Measurements from ENCODE around the gene HMGN3.

Gene HMGN3

DNA sequence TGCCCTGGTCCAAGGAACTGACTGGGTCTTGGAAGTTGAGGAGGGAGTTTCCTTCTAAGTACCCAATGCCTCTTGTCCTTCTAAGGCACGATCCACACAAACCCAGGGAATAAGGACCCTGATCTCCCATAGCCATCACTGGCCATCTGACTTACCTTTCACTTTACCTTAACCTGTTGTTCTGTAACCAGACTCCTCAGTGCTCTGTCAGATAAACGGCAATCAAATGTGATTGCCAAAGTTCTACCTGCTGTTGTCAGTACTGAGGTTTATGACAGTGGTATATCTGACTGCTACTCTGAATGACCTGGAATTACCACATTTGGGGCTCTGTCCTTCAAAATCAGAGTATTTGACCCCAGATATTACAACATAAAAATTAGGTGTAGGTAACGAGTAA, 49.8 kb downstream of the HMGN3 start:
- DNase-seq (ENCODE audit: low read depth in 2 of 2), result no peak

DNA sequence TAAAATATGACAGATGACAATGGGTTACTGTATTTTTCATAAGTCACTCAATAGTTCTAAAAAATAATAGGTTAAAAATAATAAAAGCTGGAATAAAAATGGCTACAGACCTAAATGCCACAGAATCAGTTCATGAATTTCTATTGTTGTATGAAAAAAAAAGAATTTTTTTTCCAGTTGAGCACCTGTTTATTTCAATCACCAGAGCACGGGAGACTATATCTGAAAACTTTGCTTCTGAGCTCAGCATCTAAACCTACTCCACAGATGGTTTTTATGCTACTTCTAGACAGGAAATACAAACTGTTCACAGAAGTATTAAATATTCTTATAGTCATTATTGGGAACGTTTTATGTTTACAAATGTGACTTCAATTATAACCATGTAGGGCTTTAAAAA, 50.4 kb downstream of the HMGN3 start:
- no peak for DNase-seq (ENCODE audit: low read depth in 2 of 2)

DNA sequence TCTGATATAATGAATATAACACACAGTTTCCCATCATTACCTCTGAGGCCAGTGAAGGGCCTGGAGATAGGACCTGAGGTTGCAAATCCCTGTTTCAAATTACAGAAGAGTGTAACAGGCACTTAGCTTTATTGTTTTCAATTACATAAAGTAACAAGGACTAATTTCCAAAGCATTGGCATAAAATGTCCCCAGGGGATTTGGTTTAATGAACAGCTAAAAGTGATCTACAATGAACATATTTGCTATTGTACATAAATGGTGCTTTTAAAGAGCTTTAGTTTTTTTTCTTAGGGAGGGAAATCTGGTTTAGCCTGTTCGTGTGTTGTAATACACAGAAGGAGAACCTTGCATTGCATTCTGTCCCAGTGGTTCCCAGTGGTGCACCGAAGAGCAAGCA, 54.4 kb downstream of the HMGN3 start:
- no peak for DNase-seq (ENCODE audit: low read depth in 2 of 2)

DNA sequence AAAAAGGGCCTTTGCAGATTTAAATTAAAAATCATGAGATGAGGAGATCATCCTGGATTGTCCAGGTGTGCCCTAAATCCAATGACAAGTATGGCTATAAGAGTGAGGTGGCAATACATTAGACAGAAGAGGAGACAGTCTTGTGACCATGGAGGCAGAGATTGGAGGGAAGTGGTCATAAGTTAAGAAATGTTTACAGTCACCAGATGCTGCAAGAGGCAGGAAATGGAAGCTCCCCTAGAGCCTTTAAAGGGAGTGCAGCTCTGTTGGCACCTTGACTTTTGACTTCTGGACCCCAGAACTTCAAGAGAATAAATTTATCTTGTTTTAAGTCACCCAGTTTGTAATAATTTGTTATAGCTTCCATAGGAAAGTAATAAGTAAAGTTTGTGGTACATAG, 61.1 kb downstream of the HMGN3 start:
- DNase-seq (ENCODE audit: low read depth in 2 of 2), result no peak

DNA sequence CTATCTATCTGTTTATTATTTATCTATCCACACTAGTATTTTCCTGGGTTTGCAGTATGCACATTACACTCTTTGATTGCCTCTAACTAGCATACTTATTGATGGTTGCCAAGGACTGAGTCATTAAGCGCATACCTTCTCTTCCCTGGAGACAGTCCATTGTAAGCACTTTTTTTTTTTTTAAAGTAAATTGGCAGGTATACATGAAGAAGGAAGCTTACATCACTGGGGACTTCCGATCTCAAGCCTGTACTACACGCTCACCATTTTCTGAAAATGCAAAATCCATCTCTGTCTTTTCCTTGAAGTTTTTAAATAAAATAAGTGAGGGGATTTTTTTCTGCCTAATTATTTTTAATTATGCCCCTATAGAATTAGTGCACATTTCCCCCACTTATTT, 63.5 kb downstream of the HMGN3 start:
- peak; percentile 13 to 19 for DNase-seq (ENCODE audit: low read depth in 2 of 2)

DNA sequence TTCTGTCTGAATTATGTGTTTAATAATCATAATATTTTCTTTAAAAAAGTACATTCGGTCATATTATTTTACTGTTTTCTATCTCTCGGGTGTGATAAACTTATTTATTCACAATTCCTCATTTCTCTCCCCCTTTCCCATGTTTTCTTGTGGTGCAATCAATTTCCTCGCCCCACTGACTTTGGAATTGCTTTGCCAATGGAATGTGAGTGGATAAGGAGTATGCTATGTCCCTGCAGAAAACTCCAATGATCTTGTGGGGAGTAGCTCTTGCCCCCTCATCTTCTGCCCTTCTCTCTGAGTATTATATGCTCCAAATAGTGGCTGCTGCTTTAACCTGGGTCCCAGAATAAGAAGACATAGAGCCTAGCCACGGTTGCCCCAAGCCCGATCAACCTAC, 64.1 kb downstream of the HMGN3 start:
- DNase-seq (ENCODE audit: low read depth in 2 of 2), result no peak

DNA sequence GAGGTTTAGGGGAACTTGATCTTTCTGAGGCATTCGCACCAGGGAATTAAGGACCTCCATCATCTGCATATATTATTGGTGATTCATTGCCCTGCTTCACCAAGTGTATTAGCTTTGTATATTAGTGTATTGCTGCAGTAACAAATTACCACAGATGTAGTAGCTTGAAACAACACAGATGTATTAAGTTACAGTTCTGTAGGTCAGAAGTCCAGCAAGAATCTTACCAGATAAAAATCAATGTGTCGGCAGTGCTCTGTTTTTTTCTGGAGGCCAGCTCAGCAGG, 65.8 kb downstream of the HMGN3 start:
- DNase-seq (ENCODE audit: low read depth in 2 of 2), result peak; percentile 29 to 35

DNA sequence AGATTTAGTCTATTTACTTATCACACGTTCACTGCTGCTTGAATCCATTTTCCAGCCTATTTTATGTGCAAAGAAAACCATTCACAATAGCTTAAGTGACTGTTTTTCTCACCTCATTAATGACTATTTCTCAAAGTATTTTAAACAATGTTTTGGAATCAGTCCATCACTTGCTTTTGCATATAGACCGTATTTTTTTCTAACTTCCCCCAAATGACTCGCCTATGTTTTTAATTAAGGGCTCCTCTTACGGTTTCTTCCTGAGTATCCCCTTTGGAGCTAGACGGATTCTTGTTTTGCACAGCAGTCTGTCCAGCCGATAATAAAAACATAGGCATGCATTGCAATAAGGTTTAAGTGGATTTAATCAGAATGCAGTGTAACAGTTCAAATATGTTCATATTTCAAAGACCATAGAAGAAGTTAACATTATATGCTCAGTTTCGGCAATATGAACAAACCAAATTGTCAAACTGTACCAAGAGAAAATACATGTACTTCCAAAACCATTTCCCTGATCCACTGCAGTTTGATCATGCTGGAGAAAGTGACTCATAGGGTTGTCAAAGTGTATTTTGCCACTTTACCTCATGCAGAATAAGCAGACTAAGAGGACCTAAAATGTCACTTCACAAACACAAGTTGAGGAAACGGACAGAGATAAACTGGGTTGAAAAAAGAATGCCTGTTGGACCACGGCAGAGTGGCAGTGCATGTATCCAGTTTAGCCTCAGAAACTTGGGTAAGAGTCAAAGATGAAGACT, 66.4 kb downstream of the HMGN3 start:
- peak; percentile 53 to 54 for DNase-seq (ENCODE audit: low read depth in 2 of 2)

DNA sequence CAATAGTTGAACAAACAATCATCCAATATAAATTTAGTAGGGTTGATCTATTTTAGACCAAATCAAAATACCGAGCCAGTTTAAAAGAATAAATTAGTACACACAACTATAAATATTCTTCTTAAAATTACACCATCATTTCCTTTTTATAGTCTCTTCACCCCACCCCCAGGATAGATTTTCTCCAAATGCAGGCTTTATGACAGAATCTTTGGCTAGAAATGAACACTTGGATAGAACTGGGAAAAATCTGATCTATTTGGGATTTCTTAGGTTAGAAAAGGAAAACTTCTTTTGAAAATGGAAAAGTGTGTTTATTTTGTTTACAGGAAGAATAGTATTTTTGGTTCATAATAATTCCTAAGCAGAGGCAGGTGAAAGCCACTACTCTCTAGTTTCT, 74.6 kb downstream of the HMGN3 start:
- DNase-seq (ENCODE audit: low read depth in 2 of 2), result no peak

DNA sequence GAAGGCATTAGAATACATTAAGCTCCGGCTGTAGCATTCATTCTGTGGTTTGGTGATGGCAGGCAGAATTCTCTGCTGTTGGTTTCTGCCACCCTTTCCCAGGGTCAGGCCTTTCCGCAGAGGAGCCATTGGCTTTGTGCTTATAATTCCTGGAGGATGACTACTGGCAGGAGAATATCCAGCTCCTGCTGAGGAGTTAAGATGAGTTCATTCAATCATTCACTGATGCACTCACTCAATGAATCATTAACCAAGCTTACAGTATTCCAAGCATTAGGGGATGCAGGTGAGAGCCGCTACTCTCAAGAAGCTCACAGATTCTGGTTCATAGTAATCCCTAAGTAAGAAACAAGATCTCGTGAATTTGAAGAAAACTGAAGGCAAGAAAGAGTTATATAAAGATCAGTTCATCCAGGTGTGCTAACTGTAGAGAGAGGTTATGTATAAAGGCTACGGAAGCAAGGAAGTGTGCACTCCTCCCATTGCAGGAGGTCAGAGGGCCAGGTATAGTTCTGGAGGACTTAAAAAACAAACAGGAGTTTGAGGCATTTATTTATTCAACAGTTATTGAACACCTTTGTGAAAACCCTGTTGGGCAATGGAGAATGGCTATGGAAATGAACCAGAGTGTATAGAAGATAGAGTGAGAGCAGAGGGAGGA, 75.5 kb downstream of the HMGN3 start:
- no peak for DNase-seq (ENCODE audit: low read depth in 2 of 2)

DNA sequence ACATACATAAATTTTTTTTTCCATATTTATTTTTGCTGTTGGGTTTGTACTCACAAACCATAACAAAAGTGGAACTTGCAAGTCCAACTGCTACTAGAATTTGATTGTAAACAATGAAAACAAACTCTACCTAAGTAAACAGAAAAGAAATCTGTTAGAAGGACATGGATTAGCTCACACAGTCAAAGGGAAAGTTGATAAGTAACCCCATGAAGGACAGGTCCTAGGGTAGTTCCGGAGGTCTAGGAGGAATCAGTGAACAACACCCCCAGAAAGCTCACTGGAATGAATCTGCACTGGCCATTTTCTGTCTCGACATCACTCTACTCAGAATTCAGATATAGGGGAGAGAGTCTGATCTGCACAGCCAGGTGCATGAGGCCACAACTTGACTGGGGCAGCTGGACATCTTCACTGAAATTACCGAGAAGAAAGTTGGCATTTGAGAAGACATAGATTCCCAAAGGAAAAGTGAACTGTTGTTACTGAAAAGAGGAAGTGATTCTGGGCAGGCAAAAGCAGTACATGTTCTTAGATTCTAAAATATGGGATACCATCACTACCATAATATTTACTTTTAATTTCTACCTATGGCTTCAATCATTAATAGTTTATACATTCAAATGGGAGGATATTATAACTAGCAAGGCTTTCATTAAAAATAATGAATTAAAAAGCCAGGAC, 76.4 kb downstream of the HMGN3 start:
- DNase-seq (ENCODE audit: low read depth in 2 of 2), result no peak

DNA sequence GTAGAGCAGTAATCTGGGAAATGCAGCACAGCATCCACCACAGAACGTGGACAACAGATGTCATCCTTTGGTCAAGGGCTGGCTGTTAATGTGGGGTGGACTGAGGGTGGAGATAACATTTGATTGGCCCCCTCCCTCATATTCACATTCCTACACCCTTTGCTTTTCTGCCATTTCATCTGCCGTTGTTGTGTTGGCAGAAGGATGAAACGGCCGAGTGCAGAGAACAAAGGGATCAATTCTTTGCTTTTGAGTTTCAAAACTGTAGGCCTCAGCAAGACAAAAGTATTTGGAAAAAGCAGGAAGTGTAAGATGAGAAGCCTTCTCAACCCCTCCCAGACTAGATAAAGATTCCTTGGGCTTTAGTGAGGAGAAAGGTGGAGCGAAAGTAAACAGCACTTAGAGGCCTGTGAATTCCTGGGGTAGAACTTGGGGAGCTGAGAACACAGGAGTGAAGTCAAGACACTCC, 82.2 kb downstream of the HMGN3 start:
- DNase-seq (ENCODE audit: low read depth in 2 of 2), result no peak

Measured in fibroblast of skin of left quadriceps (primary cell).